Stomach (tissue), 4 donors: ENCODE results near the gene APOH.

Experiments used
- EP300 ChIP-seq: sonication (generic); formaldehyde crosslinking; IDR thresholded peaks from one replicate; pipeline ENCODE4 v1.6.1; 2017; ENCODE audit warnings: antibody characterized with exemption
- POLR2A ChIP-seq, 4 donors: fragments of 450-650 bp; IDR thresholded peaks; one replicate each; pipeline ENCODE4 v1.6.1; 2016; ENCODE audit warnings: antibody characterized with exemption in 4 of 4, control low read depth in 2 of 4, mild to moderate bottlenecking in 1 of 4, moderate library complexity in 1 of 4
- POLR2AphosphoS5 ChIP-seq, 3 donors: sonication (generic); formaldehyde crosslinking; IDR thresholded peaks; one replicate each; pipeline ENCODE4 v1.6.1; 2016; ENCODE audit warnings: antibody characterized with exemption in 3 of 3
- TF ChIP-seq, protein P1 (sequence below), 7 experiments: fragments of 450-650 bp in 4 of 7; fragments of 200-600 bp in 3 of 7; sonication (generic) in 3 of 7; IDR thresholded peaks; one replicate each; pipeline ENCODE4 v1.5.1; 2016 to 2019; ENCODE audit warnings: antibody characterized with exemption in 7 of 7, control low read depth in 2 of 7, mild to moderate bottlenecking in 1 of 7

DNA sequence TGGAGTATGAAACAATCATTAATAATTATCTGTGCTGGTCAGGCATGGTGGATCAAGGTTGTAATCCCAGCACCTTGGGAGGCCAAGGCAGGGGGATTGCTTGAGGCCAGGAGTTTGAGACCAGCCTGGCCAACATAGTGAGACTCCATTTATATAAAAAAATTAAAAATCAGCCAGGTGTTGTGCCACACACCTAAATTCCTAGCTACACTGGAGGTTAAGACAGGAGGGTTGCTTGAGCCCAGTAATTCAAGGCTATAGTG is 44.3 kb upstream of the APOH start:
- TF ChIP-seq, protein P1, sequence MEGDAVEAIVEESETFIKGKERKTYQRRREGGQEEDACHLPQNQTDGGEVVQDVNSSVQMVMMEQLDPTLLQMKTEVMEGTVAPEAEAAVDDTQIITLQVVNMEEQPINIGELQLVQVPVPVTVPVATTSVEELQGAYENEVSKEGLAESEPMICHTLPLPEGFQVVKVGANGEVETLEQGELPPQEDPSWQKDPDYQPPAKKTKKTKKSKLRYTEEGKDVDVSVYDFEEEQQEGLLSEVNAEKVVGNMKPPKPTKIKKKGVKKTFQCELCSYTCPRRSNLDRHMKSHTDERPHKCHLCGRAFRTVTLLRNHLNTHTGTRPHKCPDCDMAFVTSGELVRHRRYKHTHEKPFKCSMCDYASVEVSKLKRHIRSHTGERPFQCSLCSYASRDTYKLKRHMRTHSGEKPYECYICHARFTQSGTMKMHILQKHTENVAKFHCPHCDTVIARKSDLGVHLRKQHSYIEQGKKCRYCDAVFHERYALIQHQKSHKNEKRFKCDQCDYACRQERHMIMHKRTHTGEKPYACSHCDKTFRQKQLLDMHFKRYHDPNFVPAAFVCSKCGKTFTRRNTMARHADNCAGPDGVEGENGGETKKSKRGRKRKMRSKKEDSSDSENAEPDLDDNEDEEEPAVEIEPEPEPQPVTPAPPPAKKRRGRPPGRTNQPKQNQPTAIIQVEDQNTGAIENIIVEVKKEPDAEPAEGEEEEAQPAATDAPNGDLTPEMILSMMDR (IDR thresholded peaks at IDR 0.05) = no peak
- TF ChIP-seq POLR2AphosphoS5 (IDR thresholded peaks at IDR 0.05) (no peak), POLR2A (IDR thresholded peaks at IDR 0.05) (no peak), EP300 (no peak)
